GM12872 (cell line): Measurements from ENCODE around the gene PACSIN1.

ENCODE experiments used
- CTCF ChIP-seq: IDR thresholded peaks from 3 replicates; pipeline ENCODE4 v1.5.1; 2011; ENCODE audit warnings: low read depth, mild to moderate bottlenecking, low read length, moderate library complexity; ENCODE audit not compliant: insufficient read depth

Gene PACSIN1

DNA sequence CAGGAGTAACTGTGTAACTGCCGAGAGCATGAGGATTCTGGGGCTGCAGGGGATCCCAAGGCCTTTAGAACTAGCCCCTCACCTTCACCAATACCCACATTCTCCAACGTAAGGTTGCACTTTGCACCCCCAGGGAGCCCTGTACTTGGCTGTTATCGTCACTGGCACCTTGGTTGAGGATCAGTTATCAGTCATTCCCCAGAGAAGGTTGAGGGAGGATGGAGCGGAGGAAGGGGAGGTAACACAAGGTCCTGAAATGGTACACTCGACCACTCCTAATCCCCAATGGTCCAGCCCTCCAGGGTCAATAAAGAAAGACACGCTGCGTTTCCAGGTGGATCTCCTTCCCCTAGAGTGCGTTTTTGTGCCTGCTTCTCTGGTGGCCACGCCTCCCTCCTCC is 91.4 kb downstream of the PACSIN1 start:
- no peak for TF ChIP-seq CTCF

DNA sequence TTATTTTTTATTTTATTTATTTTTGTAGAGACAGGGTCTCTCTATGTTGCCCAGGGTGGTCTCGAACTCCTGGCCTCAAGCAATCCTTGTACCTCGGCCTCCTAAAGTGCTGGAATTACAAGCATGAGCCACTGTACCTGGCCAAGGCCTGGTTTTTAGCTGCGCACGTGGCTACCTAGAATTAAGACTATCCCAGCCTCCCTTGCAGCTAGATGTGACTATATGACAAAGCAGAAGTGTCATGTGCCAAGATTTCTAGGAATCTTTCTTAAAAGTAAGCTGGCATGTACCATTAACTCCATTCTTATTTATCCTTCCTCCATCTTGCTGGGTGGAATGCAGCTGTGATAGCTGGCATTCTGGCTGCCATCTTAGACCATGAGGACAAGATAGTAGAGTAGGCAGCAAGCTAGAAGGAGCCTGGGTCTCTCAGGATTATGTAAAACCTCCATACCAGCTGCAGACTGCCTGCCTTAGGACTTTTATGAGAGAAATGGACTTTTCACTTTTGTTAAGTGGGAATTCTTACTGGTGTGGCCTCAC is 92.4 kb downstream of the PACSIN1 start:
- TF ChIP-seq CTCF, result no peak

DNA sequence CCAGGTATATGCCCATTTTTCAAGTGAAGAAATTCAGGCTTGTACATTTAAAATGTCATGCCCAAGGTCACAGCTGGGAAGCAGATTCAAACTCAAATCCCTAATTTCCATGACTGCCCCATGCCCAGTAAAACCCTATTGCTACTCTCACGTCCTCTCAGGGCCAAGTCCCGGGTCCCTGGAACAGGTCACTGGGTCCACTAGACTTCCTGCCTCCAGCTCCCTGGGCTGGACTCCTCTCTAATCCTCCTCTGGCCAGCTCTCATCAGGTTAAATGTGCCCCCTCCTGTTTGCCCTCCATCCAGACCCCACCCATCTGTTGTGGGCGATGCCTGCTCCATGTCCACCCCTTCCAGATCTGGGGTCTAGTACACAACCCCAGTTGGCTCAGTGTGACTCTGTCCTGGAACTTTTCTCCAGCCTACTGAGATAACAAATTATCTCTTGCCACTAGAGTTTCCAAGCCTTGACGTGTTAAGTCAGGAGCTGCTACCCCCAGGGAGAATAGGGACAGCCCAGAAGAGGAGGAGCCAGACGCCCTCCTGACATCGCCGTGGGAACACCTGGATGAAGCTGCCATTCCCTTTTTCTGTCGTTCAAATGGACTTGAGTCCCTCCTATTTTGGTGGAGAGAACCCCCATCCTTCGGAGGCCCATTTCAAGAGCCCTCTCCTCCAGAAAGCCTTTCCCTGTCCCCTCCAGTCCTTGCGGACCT is 93.9 kb downstream of the PACSIN1 start:
- TF ChIP-seq CTCF, result no peak

- TF ChIP-seq CTCF, result no peak
Observed at GRCh38 chr6:34560366-34561226, 94.7 kb downstream of the PACSIN1 start.

DNA sequence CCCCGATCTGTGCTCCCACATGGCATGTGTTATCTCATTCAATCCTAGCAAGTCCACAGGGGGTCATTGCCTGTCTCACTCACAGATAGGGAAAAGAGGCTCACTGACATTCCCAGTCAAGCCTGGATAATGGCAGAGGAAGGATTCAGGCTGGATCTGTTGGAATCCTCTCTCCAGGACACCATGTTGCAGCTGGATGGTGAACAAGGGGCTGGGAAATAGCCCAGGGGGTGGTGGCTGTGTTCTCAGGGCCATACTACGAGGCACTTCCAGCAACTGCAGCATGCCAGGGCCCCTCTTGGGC is 95.3 kb downstream of the PACSIN1 start:
- no peak for TF ChIP-seq CTCF

- TF ChIP-seq CTCF, result no peak
Observed at GRCh38 chr6:34562350-34562749, 96.5 kb downstream of the PACSIN1 start.

GRCh38 chr6:34562861-34563512 is 97.1 kb downstream of the PACSIN1 start:
- TF ChIP-seq CTCF, result no peak
